ENCODE measurements around the gene SLC25A19. TPM values are rescaled to one million over a fixed set of nuclear protein-coding genes. Genes with fewer than 3 reads are reported as not detected.
A peak's percentile ranks its signal among the peaks of the same experiment; 100 is the strongest.
"Not testable (repeated sequence)": the region's sequence is repeated elsewhere in the genome, so short reads cannot be mapped to it uniquely, and the experiment has no call there.

Gene SLC25A19
- total RNA-seq, 2 donors from 2014 or later: 13.7 to 15.1 TPM

DNA sequence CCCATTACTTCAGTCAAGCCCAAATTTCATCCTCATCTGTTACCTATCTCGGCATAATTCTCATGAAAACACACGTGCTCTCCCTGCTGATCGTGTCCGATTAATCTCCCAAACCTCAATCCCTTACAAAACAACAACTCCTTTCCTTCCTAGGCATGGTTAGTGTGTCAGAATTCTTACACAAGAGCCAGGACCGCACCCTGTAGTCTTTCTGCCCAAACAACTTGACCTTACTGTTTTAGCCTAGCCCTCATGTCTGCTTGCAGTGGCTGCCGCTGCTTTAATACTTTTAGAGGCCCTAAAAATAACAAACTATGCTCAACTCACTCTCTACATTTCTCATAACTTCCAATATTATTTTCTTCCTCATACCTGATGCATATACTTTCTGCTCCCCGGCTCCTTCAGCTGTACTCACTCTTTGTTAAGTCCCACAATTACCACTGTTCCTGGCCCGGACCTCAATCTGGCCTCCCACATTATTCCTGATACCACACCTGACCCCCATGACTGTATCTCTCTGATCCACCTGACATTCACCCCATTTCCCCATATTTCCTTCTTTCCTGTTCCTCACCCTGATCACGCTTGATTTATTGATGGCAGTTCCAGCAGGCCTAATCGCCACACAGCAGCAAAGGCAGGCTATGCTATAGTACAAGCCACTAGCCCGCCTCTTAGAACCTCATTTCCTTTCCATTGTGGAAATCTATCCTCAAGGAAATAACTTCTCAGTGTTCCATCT lies 33.1 kb downstream of the SLC25A19 start:
- not testable (repeated sequence) for DNase-seq, H3K4me3 Mint-ChIP-seq

GRCh38 chr17:75252039-75252816 lies 37.0 kb downstream of the SLC25A19 start:
- Mint-ChIP-seq H3K4me1 (peaks cover 58% of the 10 kb centered on the region), H3K4me3 (peak overlapping the region; percentile 61), H3K27ac (peak overlapping the region; percentile 72), H3K36me3 (ENCODE audit: low read depth) (no peaks in the 10 kb centered on the region), H3K27me3 (no peaks in the 10 kb centered on the region)
- H3K9me3 ChIP-seq (ENCODE audit: control insufficient read depth, low read length, poor library complexity, severe bottlenecking): no peaks in the 10 kb centered on the region
- no peak for ATAC-seq
- no peak for DNase-seq

More for the DNA sequence above, 33.1 kb downstream of the SLC25A19 start:
- H3K27ac Mint-ChIP-seq: peak overlapping the region; percentile 99
- not testable (repeated sequence) for H3K36me3 Mint-ChIP-seq (ENCODE audit: low read depth); ATAC-seq; H3K9me3 ChIP-seq (ENCODE audit: control insufficient read depth, low read length, poor library complexity, severe bottlenecking); H3K27me3 Mint-ChIP-seq
- H3K4me1 Mint-ChIP-seq: peaks cover 73% of the 10 kb centered on the region

GRCh38 chr17:75250009-75250471 lies 39.2 kb downstream of the SLC25A19 start:
- no peaks in the 10 kb centered on the region for H3K9me3 ChIP-seq (ENCODE audit: control insufficient read depth, low read length, poor library complexity, severe bottlenecking)
- Mint-ChIP-seq H3K4me1 (peaks cover 41% of the 10 kb centered on the region), H3K4me3 (peak overlapping the region; percentile 93), H3K36me3 (ENCODE audit: low read depth) (no peaks in the 10 kb centered on the region), H3K27ac (peak overlapping the region; percentile 99), H3K27me3 (no peaks in the 10 kb centered on the region)
- DNase-seq (peak in 1 of 3 donors; percentile 45), ATAC-seq (peak; percentile 89)

DNA sequence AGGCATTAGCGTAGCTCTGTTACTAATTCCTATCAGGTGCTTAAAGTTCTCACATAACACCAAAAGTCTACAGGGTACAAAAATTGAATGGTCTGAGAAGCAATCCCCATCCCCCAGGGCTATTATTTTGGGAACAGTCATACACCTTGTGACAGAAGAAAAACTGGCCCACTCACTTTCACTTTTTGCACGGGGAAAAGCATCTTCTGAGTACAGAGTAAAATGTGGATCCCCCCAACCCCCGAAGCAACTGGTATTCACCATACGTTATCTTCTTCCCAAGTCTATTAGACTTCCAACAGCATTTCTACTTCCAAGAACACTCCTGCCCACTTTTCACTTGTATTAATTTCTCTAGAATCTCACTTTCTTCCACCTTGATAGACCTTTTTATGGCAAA lies 39.7 kb downstream of the SLC25A19 start:
- H3K36me3 Mint-ChIP-seq (ENCODE audit: low read depth): no peaks in the 10 kb centered on the region
- ATAC-seq (no peak), DNase-seq (no peak)
- H3K4me3 Mint-ChIP-seq: peak overlapping the region; percentile 93
- H3K27ac Mint-ChIP-seq: peak overlapping the region; percentile 99
- H3K4me1 Mint-ChIP-seq: peaks cover 43% of the 10 kb centered on the region
- H3K9me3 ChIP-seq (ENCODE audit: control insufficient read depth, low read length, poor library complexity, severe bottlenecking): no peaks in the 10 kb centered on the region
- H3K27me3 Mint-ChIP-seq: no peaks in the 10 kb centered on the region

DNA sequence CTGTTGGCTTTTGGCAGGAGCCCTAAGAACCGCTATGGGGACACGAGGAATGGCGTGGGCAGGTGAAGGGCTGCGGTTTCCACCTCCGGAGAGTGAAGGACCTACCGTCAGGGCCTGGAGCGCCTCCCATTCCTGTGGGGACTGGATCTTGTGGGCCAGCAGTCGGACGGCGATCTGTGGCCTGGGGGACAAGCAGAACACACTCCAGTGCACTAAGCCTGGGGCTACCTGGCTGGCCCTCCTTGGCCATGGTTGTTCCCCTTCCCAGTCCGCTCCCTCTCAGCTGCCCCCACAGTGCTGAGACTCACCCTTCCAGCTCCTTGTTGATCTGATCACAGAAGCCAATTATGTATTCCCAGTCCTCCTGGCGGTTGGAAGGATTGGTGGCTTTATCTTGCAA lies 42.8 kb downstream of the SLC25A19 start:
- ATAC-seq (no peak), DNase-seq (no peak)
- Mint-ChIP-seq H3K4me3 (no peak overlapping the region), H3K27me3 (no peaks in the 10 kb centered on the region), H3K36me3 (ENCODE audit: low read depth) (no peaks in the 10 kb centered on the region), H3K27ac (peak overlapping the region; percentile 67), H3K4me1 (peaks cover 36% of the 10 kb centered on the region)
- no peaks in the 10 kb centered on the region for H3K9me3 ChIP-seq (ENCODE audit: control insufficient read depth, low read length, poor library complexity, severe bottlenecking)

DNA sequence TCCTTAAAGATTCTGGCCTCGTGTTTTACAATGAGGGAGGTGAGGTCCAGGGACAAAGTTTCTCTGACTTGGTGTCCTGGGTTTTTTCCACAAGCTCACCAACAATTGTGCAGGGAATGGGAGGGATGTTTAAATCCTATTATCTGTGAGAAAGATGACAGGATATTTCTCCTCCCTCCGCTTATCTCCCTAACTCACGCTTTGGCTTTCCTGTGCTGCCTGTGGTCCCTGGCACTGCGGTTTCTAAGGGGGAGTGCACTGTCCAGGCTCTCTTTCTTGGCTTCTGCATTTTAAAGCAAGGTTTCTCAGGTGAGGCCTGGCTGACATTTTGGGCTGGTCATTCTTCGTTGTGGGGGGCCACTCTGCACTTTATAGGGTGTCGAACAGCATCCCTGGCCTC lies 44.2 kb downstream of the SLC25A19 start:
- no peak for DNase-seq
- no peaks in the 10 kb centered on the region for H3K9me3 ChIP-seq (ENCODE audit: control insufficient read depth, low read length, poor library complexity, severe bottlenecking)
- H3K4me1 Mint-ChIP-seq: peaks cover 34% of the 10 kb centered on the region
- no peaks in the 10 kb centered on the region for H3K27me3 Mint-ChIP-seq
- ATAC-seq: no peak
- H3K4me3 Mint-ChIP-seq: no peak overlapping the region
- H3K27ac Mint-ChIP-seq: peak overlapping the region; percentile 96
- H3K36me3 Mint-ChIP-seq (ENCODE audit: low read depth): no peaks in the 10 kb centered on the region

DNA sequence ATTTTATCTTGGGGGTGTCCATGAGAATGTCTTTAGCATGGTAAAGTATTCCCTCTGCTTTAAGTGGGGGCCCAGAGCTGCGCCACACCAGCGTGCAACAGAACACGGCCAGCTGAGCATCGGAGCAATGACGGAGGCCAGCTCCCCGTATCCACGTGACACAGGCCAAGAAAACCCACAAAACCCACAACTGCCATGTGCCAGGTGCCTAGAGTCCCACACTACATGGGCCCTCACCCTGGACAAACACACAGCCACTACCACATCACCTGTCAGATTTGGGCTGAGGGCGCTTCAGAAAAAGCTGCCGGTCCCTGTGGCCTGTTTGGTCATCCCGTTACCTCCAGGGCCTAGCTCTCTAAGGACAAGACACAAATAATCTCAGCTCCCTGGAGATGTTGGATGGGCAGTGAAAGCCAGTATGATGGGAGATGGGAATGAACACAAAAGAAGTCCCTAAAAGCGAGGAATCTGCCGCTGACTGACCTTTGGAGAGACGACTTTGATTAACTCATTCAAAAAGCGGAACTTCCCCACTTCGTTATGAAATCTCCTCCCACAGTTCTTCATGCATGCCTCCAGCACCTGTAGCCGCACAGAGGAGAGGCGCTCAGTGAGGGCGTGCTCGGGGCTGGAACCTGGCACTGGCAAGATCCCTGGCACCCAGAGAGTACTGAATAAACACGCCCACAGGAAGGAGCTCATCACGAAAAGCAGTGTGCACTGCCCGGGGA lies 44.9 kb downstream of the SLC25A19 start:
- H3K27me3 Mint-ChIP-seq: no peaks in the 10 kb centered on the region
- no peaks in the 10 kb centered on the region for H3K9me3 ChIP-seq (ENCODE audit: control insufficient read depth, low read length, poor library complexity, severe bottlenecking)
- peak overlapping the region; percentile 7 for H3K4me3 Mint-ChIP-seq
- DNase-seq (no peak), ATAC-seq (no peak)
- peaks cover 27% of the 10 kb centered on the region for H3K4me1 Mint-ChIP-seq
- H3K36me3 Mint-ChIP-seq (ENCODE audit: low read depth): no peaks in the 10 kb centered on the region
- H3K27ac Mint-ChIP-seq: peak overlapping the region; percentile 96

- Mint-ChIP-seq H3K4me1 (peaks cover 36% of the 10 kb centered on the region), H3K4me3 (peak overlapping the region; percentile 70), H3K27ac (peak overlapping the region; percentile 96), H3K27me3 (no peaks in the 10 kb centered on the region), H3K36me3 (ENCODE audit: low read depth) (peaks cover 3% of the 10 kb centered on the region)
- no peaks in the 10 kb centered on the region for H3K9me3 ChIP-seq (ENCODE audit: control insufficient read depth, low read length, poor library complexity, severe bottlenecking)
- DNase-seq (peak in 2 of 3 donors; percentile 32 to 36), ATAC-seq (peak; percentile 80)
These were observed 46.7 kb downstream of the SLC25A19 start for GRCh38 chr17:75242461-75243042.

- no peaks in the 10 kb centered on the region for H3K27me3 Mint-ChIP-seq
- peaks cover 36% of the 10 kb centered on the region for H3K4me1 Mint-ChIP-seq
- DNase-seq: no peak
- peak overlapping the region; percentile 96 for H3K27ac Mint-ChIP-seq
- peaks cover 3% of the 10 kb centered on the region for H3K36me3 Mint-ChIP-seq (ENCODE audit: low read depth)
- peak; percentile 1 for ATAC-seq
- peak overlapping the region; percentile 70 for H3K4me3 Mint-ChIP-seq
- no peaks in the 10 kb centered on the region for H3K9me3 ChIP-seq (ENCODE audit: control insufficient read depth, low read length, poor library complexity, severe bottlenecking)
These were observed 47.2 kb downstream of the SLC25A19 start for GRCh38 chr17:75241996-75242460.

GRCh38 chr17:75241502-75241901 lies 47.7 kb downstream of the SLC25A19 start:
- DNase-seq (no peak), ATAC-seq (no peak)
- Mint-ChIP-seq H3K27me3 (no peaks in the 10 kb centered on the region), H3K36me3 (ENCODE audit: low read depth) (peaks cover 3% of the 10 kb centered on the region), H3K4me3 (no peak overlapping the region), H3K4me1 (peaks cover 36% of the 10 kb centered on the region), H3K27ac (peak overlapping the region; percentile 96)
- no peaks in the 10 kb centered on the region for H3K9me3 ChIP-seq (ENCODE audit: control insufficient read depth, low read length, poor library complexity, severe bottlenecking)

GRCh38 chr17:75241143-75241430 lies 48.1 kb downstream of the SLC25A19 start:
- Mint-ChIP-seq H3K4me3 (no peak overlapping the region), H3K27ac (peak overlapping the region; percentile 73), H3K36me3 (ENCODE audit: low read depth) (peaks cover 3% of the 10 kb centered on the region), H3K27me3 (no peaks in the 10 kb centered on the region), H3K4me1 (peaks cover 36% of the 10 kb centered on the region)
- ATAC-seq (no peak), DNase-seq (no peak)
- H3K9me3 ChIP-seq (ENCODE audit: control insufficient read depth, low read length, poor library complexity, severe bottlenecking): no peaks in the 10 kb centered on the region

DNA sequence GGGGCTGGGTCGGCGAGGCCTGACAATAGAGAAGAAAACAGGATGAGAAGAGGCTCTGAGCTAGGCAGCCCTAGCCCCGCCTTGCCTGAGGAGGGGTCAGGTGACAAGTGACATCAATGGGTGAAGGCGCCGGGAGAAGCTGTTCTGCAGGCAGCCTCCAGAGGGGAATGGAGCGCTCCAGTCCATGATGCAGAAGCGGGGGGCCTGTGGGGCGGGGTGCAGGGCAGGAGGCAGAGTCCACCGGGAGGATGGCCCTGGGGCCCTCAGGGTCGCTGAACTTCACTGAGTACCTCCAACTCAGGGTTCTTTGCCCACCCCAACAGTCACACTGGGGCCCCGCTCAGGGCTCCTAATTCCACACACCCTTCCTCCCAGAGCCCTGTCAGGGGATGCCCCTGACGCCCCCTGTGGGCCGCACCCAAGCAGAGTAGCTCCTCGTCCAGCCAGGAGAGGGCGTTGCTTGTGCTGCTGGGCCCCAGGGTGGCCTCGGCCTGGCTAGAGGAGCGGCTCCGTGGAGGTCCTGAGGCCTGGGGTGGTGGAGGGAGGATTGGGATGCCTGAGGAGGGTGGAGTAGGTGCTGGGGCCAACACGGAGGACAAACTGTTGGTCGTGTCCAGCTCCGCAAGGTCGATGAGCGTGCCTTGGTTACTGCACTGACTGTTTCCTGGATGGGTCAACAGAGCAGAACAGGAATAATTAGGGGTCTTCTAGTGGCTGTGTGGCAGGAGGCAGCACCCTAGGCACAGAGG lies 48.7 kb downstream of the SLC25A19 start:
- Mint-ChIP-seq H3K4me3 (peak overlapping the region; percentile 25), H3K36me3 (ENCODE audit: low read depth) (peaks cover 3% of the 10 kb centered on the region), H3K27ac (peak overlapping the region; percentile 73), H3K27me3 (no peaks in the 10 kb centered on the region), H3K4me1 (peaks cover 36% of the 10 kb centered on the region)
- H3K9me3 ChIP-seq (ENCODE audit: control insufficient read depth, low read length, poor library complexity, severe bottlenecking): no peaks in the 10 kb centered on the region
- ATAC-seq: no peak
- no peak for DNase-seq

Data from T-helper 17 cell (primary cell).